ENCODE measurements around the gene TEX19. TPM values are rescaled to one million over a fixed set of nuclear protein-coding genes. Genes with fewer than 3 reads are reported as not detected.

TEX19 gene
- total and polyA plus RNA-seq, 9 of the 15 experiments (the other 6 are each of a cell fraction or from before 2014, with no cell fraction given) = 0.10 to 4.9 (median 1.9) TPM

DNA sequence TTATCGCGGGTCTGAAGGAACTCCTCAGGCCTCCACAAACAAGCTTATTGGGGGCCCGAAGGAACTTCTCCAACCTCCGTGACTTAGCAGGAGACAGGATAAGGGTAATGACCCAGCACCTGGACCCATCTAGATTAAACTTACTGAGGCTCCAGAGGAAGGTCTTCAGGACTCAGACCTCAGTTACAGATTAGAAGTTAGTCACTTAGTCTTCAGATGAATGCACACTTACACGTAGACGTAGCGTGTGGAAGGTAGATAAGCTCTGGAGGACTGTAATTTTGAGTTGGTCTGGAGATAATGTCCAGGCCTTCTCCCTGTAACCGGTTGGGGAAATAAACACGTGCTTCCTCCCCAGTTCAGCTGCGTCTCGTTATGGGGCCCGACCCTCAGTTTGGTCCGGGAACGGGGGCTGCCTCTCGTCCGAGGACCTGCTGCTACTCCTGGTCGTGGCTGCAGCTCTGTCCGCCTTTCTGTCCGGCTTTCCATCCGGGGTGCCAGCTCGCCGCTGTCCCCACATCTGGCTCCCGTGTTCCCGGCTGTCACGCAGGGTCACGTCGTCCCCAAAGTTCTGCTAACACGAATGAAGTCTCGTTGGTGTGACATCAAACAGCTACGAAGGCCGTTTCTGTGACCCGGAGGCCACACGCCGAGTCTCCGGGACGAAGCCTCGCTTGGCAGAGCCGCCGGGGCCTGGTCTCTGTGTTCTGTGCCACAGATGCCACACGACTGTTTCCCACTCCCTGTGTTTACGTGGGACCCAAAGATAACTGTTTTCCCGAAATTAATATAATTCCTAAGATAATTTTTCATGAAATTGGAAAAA, 13.7 kb upstream of the TEX19 start (continued):
- TF ChIP-seq NR0B1 (IDR thresholded peaks at IDR 0.05; ENCODE audit: partially characterized antibody) = no peak
- peak; percentile 68; the same call in 1 of the 2 replicates for TF ChIP-seq MTF1 (CRISPR knock-in tag; IDR thresholded peaks at IDR 0.05; ENCODE audit: borderline replicate concordance)
- peak; percentile 94 for TF ChIP-seq NFRKB (IDR thresholded peaks at IDR 0.05; ENCODE audit: low read depth)
- peak; percentile 47; the same call in 1 of the 2 replicates for TF ChIP-seq SP1 (CRISPR knock-in tag; IDR thresholded peaks at IDR 0.05)
- peak; percentile 81 for TF ChIP-seq MBD2 (IDR thresholded peaks at IDR 0.05; ENCODE audit: borderline replicate concordance, low read depth)
- peak; percentile 65; the same call in 1 of the 2 replicates for TF ChIP-seq ZNF511 (CRISPR knock-in tag; IDR thresholded peaks at IDR 0.05)
- TF ChIP-seq, protein P1, sequence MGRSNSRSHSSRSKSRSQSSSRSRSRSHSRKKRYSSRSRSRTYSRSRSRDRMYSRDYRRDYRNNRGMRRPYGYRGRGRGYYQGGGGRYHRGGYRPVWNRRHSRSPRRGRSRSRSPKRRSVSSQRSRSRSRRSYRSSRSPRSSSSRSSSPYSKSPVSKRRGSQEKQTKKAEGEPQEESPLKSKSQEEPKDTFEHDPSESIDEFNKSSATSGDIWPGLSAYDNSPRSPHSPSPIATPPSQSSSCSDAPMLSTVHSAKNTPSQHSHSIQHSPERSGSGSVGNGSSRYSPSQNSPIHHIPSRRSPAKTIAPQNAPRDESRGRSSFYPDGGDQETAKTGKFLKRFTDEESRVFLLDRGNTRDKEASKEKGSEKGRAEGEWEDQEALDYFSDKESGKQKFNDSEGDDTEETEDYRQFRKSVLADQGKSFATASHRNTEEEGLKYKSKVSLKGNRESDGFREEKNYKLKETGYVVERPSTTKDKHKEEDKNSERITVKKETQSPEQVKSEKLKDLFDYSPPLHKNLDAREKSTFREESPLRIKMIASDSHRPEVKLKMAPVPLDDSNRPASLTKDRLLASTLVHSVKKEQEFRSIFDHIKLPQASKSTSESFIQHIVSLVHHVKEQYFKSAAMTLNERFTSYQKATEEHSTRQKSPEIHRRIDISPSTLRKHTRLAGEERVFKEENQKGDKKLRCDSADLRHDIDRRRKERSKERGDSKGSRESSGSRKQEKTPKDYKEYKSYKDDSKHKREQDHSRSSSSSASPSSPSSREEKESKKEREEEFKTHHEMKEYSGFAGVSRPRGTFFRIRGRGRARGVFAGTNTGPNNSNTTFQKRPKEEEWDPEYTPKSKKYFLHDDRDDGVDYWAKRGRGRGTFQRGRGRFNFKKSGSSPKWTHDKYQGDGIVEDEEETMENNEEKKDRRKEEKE (IDR thresholded peaks at IDR 0.05; ENCODE audit: borderline replicate concordance in 1 of 2, control insufficient read depth in 1 of 2, low read depth in 2 of 2, low read length in 1 of 2) = peak in 1 of 2 experiments; percentile 93; a peak in 1 of 4 replicates
- TF ChIP-seq, protein P2, sequence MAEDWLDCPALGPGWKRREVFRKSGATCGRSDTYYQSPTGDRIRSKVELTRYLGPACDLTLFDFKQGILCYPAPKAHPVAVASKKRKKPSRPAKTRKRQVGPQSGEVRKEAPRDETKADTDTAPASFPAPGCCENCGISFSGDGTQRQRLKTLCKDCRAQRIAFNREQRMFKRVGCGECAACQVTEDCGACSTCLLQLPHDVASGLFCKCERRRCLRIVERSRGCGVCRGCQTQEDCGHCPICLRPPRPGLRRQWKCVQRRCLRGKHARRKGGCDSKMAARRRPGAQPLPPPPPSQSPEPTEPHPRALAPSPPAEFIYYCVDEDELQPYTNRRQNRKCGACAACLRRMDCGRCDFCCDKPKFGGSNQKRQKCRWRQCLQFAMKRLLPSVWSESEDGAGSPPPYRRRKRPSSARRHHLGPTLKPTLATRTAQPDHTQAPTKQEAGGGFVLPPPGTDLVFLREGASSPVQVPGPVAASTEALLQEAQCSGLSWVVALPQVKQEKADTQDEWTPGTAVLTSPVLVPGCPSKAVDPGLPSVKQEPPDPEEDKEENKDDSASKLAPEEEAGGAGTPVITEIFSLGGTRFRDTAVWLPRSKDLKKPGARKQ (CRISPR knock-in tag; IDR thresholded peaks at IDR 0.05) = peak; percentile 44
- TF ChIP-seq BCOR (IDR thresholded peaks at IDR 0.05) = peak; percentile 94
- no peak for TF ChIP-seq ZNF146 (CRISPR knock-in tag; IDR thresholded peaks at IDR 0.05; ENCODE audit: unreplicated experiment)
- no peak; the same call in 1 of the 2 replicates for TF ChIP-seq ZNF586 (CRISPR knock-in tag; conservative IDR thresholded peaks at IDR 0.05)
- TF ChIP-seq SETDB1 (IDR thresholded peaks at IDR 0.05; ENCODE audit: low read length) = no peak
- TF ChIP-seq, protein P3, sequence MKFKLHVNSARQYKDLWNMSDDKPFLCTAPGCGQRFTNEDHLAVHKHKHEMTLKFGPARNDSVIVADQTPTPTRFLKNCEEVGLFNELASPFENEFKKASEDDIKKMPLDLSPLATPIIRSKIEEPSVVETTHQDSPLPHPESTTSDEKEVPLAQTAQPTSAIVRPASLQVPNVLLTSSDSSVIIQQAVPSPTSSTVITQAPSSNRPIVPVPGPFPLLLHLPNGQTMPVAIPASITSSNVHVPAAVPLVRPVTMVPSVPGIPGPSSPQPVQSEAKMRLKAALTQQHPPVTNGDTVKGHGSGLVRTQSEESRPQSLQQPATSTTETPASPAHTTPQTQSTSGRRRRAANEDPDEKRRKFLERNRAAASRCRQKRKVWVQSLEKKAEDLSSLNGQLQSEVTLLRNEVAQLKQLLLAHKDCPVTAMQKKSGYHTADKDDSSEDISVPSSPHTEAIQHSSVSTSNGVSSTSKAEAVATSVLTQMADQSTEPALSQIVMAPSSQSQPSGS (CRISPR knock-in tag; IDR thresholded peaks at IDR 0.05) = no peak
- TF ChIP-seq NFIC (IDR thresholded peaks at IDR 0.05) = peak; percentile 93
